HG02623 (cell line): ENCODE measurements around the gene PHAX.
"Not testable (repeated sequence)": the region's sequence is repeated elsewhere in the genome, so short reads cannot be mapped to it uniquely, and the experiment has no call there.

Experiments used
- ATAC-seq: cut with Tn5 transposase; IDR thresholded peaks from one replicate; pipeline ENCODE4 v1.9.1; 2021; ENCODE audit warnings: moderate library complexity; ENCODE audit not compliant: unreplicated experiment

PHAX gene

GRCh38 chr5:126603402-126603991, 2.8 kb downstream of the PHAX start:
- no peak for ATAC-seq

GRCh38 chr5:126605525-126605924, 4.8 kb downstream of the PHAX start:
- ATAC-seq = no peak

GRCh38 chr5:126610160-126610559, 9.4 kb downstream of the PHAX start:
- ATAC-seq = no peak

- no peak for ATAC-seq
These were observed 9.9 kb downstream of the PHAX start for GRCh38 chr5:126610616-126611015.

GRCh38 chr5:126613941-126614592, 13.3 kb downstream of the PHAX start:
- no peak for ATAC-seq

GRCh38 chr5:126615286-126615685, 14.5 kb downstream of the PHAX start:
- ATAC-seq = peak; percentile 96

GRCh38 chr5:126617603-126618002, 16.9 kb downstream of the PHAX start:
- ATAC-seq = not testable (repeated sequence)

GRCh38 chr5:126619781-126620180, 19.0 kb downstream of the PHAX start:
- no peak for ATAC-seq

GRCh38 chr5:126624534-126624933, 23.8 kb downstream of the PHAX start:
- no peak for ATAC-seq

GRCh38 chr5:126628102-126628501, 27.4 kb downstream of the PHAX start:
- no peak for ATAC-seq

GRCh38 chr5:126631920-126632319, 31.2 kb downstream of the PHAX start:
- ATAC-seq = no peak

GRCh38 chr5:126633552-126633951, 32.8 kb downstream of the PHAX start:
- ATAC-seq = no peak

- ATAC-seq = no peak
These were observed 34.8 kb downstream of the PHAX start for GRCh38 chr5:126635585-126635984.

GRCh38 chr5:126636956-126637355, 36.2 kb downstream of the PHAX start:
- no peak for ATAC-seq

- peak; percentile 13 for ATAC-seq
These were observed 40.1 kb downstream of the PHAX start for GRCh38 chr5:126640866-126641265.

- peak; percentile 47 for ATAC-seq
These were observed 40.6 kb downstream of the PHAX start for GRCh38 chr5:126641387-126641786.

- no peak for ATAC-seq
These were observed 44.4 kb downstream of the PHAX start for GRCh38 chr5:126645132-126645531.

GRCh38 chr5:126647071-126647470, 46.3 kb downstream of the PHAX start:
- no peak for ATAC-seq

- ATAC-seq = no peak
These were observed 47.7 kb downstream of the PHAX start for GRCh38 chr5:126648471-126648870.

- not testable (repeated sequence) for ATAC-seq
These were observed 48.3 kb downstream of the PHAX start for GRCh38 chr5:126649057-126649456.

- ATAC-seq = not testable (repeated sequence)
These were observed 49.0 kb downstream of the PHAX start for GRCh38 chr5:126649709-126650108.

GRCh38 chr5:126650463-126650862, 49.7 kb downstream of the PHAX start:
- no peak for ATAC-seq
